Naive B cell (primary cell): ENCODE results near the gene HDAC9. TPM values are rescaled to one million over a fixed set of nuclear protein-coding genes. Genes with fewer than 3 reads are reported as not detected.

Source experiments
- ATAC-seq, 2 donors: fragments of 150-1000 bp; cut with Tn5 transposase; 2 replicates each; pipeline ENCODE4 v1.10.0; 2021; ENCODE audit warnings: low read depth in 2 of 2, mild to moderate bottlenecking in 2 of 2, moderate library complexity in 2 of 2
- DNase-seq: peaks from one replicate; pipeline ENCODE4 v3.0.0; 2022
- H3K27ac Mint-ChIP-seq, 6 donors: one replicate each; pipeline ENCODE4 v1.8.0; 2020 to 2022; ENCODE audit warnings: mild to moderate bottlenecking in 6 of 6, mixed read lengths in 6 of 6, moderate library complexity in 5 of 6, inconsistent platforms in 2 of 6
- H3K27me3 Mint-ChIP-seq, 3 donors: one replicate each; pipeline ENCODE4 v1.8.0; 2021 to 2022; ENCODE audit warnings: mixed read lengths in 3 of 3, mild to moderate bottlenecking in 1 of 3
- H3K36me3 Mint-ChIP-seq, 2 donors: one replicate each; pipeline ENCODE4 v1.8.0; 2020 to 2022; ENCODE audit warnings: mixed read lengths in 2 of 2, inconsistent platforms in 1 of 2, mild to moderate bottlenecking in 1 of 2
- H3K4me1 Mint-ChIP-seq, 3 donors: one replicate each; pipeline ENCODE4 v1.8.0; 2020 to 2022; ENCODE audit warnings: mixed read lengths in 3 of 3, inconsistent platforms in 1 of 3, mild to moderate bottlenecking in 1 of 3, moderate library complexity in 1 of 3
- H3K4me3 Mint-ChIP-seq, 8 donors: one replicate each; pipeline ENCODE4 v1.8.0; 2020 to 2022; ENCODE audit warnings: mild to moderate bottlenecking in 8 of 8, mixed read lengths in 8 of 8, moderate library complexity in 8 of 8, inconsistent platforms in 2 of 8
- H3K9me3 Mint-ChIP-seq, 7 donors: one replicate each; pipeline ENCODE4 v1.8.0; 2020 to 2022; ENCODE audit warnings: mixed read lengths in 7 of 7, mild to moderate bottlenecking in 5 of 7, inconsistent platforms in 2 of 7, moderate library complexity in 1 of 7
- polyA plus RNA-seq, 6 donors: library from polyadenylated mRNA; unstranded; fragments of 300-500 nt; fragmentation: Illumina TruSeq; gene quantifications; one replicate each; pipeline ENCODE4 v1.2.3, GENCODE V29; 2021; ENCODE audit warnings: low read depth in 6 of 6

Gene HDAC9
- polyA plus RNA-seq, 6 donors from 2014 or later: 86.5 to 123 (median 108) TPM

DNA sequence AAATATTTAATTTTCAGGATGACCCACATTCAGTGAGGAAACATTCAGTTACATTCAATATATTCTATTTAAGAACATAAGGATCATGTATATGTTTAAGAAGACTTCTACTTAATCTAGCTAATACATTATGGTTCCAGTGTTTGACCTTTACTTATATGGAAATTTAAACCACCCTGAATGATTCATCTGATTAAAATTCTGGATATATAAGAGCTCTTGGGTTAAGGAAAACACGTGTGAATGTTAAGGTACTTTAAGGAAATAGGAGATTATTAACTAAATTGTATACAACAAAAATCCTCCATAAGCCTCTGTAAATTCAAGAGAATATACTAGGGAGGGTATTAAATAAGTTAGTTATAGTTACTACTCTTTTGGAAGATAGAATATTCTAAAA, 40.9 kb downstream of the HDAC9 start:
- Mint-ChIP-seq H3K9me3 (peaks cover 0 to 2% (median 0%) of the 10 kb centered on the region in 7 donors), H3K27ac (peak overlapping the region in 2 of 6 donors; percentile 23 to 26), H3K4me1 (peaks cover 59 to 79% (median 71%) of the 10 kb centered on the region in 3 donors), H3K36me3 (no peaks in the 10 kb centered on the region), H3K27me3 (no peaks in the 10 kb centered on the region), H3K4me3 (no peak overlapping the region)
- DNase-seq: no peak
- no peak for ATAC-seq

DNA sequence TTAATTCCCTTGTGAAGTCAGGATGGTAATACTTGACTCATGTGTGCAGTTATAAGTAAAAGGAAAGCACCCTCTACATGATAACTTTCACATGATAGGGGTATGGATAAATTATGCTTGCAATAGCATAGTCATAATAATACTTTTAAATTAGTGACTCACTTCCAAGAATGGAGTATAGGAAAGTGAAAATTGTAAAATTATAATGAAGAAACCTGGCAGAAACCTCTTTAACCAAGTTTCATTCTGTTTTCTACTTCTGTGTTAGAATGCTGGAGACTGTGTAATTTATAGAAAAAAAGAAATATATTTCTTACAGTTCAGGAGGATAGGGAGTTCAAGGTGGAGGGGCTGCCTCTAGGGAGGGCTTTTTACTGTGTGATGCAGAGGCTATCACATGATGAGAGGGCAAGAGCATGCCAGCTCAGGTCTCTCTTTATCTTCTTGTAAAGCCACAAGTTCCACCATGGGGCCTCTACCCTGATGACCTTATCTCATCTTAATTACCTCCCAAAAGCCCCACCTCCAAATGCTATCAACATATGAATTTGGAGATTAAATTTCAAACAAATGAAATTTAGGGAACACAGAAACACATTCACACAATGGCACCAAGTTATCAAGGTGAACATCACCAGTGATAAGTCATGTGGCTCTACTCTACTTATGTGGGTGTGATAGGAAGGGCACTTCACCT, 43.2 kb downstream of the HDAC9 start:
- peaks cover 0 to 2% (median 0%) of the 10 kb centered on the region in 7 donors for H3K9me3 Mint-ChIP-seq
- H3K27ac Mint-ChIP-seq: peak overlapping the region in 1 of 6 donors; percentile 39
- peaks cover 52 to 66% (median 56%) of the 10 kb centered on the region in 3 donors for H3K4me1 Mint-ChIP-seq
- no peak for DNase-seq
- no peaks in the 10 kb centered on the region for H3K27me3 Mint-ChIP-seq
- ATAC-seq: no peak
- H3K4me3 Mint-ChIP-seq: peak overlapping the region in 1 of 8 donors; percentile 42
- peaks cover 5 to 8% of the 10 kb centered on the region in 2 donors for H3K36me3 Mint-ChIP-seq

DNA sequence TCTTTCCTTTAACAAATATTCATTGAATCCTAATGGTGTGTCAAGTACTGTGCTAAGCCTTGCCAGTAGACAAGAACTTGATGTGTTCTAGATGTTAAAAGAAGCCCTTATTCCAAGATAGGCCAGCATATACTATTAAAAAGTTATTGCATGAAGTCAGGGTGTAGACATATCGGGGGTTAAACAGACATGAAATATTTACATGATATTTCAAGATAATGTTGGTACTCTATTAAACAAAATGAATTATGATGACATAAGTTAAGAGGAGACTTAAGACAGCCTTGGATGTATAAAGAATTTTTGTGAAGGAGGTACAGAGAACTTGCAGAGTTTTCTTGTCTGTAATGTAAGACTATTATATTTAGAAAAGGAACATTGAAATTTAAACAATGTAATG, 44.8 kb downstream of the HDAC9 start:
- ATAC-seq (no peak), DNase-seq (no peak)
- H3K4me3 Mint-ChIP-seq: no peak overlapping the region
- H3K27me3 Mint-ChIP-seq: no peaks in the 10 kb centered on the region
- peaks cover 0 to 3% (median 0%) of the 10 kb centered on the region in 7 donors for H3K9me3 Mint-ChIP-seq
- H3K27ac Mint-ChIP-seq: no peak overlapping the region
- H3K4me1 Mint-ChIP-seq: peaks cover 48 to 60% (median 50%) of the 10 kb centered on the region in 3 donors
- H3K36me3 Mint-ChIP-seq: peaks cover 19 to 20% of the 10 kb centered on the region in 2 donors

DNA sequence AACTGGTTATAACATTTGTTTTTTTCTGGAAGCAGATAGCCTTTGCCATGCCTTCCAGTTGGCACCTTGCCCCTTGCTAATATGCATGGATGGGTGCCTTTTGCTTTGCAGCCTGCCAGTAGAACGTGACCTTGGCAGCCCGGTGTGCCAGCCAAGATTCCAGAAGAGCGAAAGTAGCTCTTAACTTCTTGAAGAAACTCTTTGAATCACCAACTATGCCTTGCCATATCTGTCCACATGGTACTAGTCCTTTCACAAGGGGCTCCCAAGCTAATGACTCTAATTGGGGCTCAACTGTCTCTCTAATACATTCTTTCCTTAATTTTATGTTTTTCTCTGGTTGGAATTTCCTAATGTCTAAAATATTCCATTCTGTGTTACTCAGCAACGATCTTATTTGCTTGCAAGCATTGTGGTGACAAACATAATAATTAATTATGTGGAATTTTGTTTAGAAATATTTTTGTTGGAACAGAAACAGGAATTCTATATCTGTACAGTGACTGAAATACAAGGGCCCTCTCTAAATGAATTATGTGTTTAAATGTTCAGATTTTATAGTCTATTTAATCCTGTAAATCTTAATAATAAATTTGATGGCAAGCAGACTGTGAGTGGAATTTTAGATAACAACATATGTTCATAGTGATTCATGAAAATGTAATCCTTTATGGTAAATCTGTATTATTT, 45.8 kb downstream of the HDAC9 start:
- Mint-ChIP-seq H3K9me3 (peaks cover 0 to 3% (median 0%) of the 10 kb centered on the region in 7 donors), H3K4me3 (no peak overlapping the region), H3K27ac (no peak overlapping the region), H3K4me1 (peaks cover 42 to 55% (median 44%) of the 10 kb centered on the region in 3 donors), H3K27me3 (no peaks in the 10 kb centered on the region), H3K36me3 (peaks cover 19 to 20% of the 10 kb centered on the region in 2 donors)
- ATAC-seq (no peak), DNase-seq (no peak)

DNA sequence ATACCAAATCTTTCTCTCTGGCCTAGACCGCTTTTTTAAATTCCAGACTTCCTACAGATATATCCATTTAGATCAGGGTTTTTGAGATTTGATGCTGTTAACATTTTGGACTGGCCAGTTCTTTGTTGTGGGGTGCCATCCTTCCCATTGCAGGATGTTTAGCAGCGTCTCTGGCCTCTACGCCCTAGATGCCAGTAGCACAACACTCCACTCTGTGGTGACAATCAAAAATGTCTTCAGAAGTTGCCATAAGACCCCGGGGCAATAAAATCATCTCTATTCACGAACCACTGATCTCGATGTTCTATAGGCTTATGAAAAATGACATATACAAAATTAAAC, 46.3 kb downstream of the HDAC9 start:
- Mint-ChIP-seq H3K36me3 (peaks cover 19 to 20% of the 10 kb centered on the region in 2 donors), H3K4me3 (no peak overlapping the region), H3K9me3 (peaks cover 0 to 3% (median 0%) of the 10 kb centered on the region in 7 donors), H3K27ac (no peak overlapping the region), H3K4me1 (peaks cover 39 to 51% (median 42%) of the 10 kb centered on the region in 3 donors), H3K27me3 (no peaks in the 10 kb centered on the region)
- ATAC-seq (no peak), DNase-seq (no peak)

DNA sequence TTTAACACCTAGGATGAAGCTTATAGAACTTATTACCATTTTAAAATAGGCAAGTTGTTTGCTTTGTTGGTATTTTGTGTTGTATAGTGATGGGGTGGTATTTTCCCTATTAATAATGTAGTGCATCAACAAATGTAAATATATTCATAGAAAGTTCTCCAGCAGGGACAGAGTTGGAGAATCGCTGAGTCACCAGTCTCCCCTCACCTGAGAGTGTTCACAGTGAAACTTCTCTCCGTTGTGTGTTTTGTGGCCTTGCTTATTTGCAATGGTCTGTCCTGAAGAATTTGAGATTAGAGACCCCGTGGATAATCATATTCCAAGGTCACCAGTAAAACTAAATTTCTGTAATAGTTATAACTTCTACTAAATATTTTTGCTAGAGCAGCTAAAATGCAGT, 51.0 kb downstream of the HDAC9 start:
- ATAC-seq: no peak
- peak overlapping the region in 3 of 6 donors; percentile 34 to 52 (median 37) for H3K27ac Mint-ChIP-seq
- peaks cover 26 to 28% of the 10 kb centered on the region in 2 donors for H3K36me3 Mint-ChIP-seq
- no peak for DNase-seq
- peaks cover 43 to 51% (median 51%) of the 10 kb centered on the region in 3 donors for H3K4me1 Mint-ChIP-seq
- H3K27me3 Mint-ChIP-seq: no peaks in the 10 kb centered on the region
- peak overlapping the region in 1 of 8 donors; percentile 7 for H3K4me3 Mint-ChIP-seq
- peaks cover 0 to 3% (median 0%) of the 10 kb centered on the region in 7 donors for H3K9me3 Mint-ChIP-seq

DNA sequence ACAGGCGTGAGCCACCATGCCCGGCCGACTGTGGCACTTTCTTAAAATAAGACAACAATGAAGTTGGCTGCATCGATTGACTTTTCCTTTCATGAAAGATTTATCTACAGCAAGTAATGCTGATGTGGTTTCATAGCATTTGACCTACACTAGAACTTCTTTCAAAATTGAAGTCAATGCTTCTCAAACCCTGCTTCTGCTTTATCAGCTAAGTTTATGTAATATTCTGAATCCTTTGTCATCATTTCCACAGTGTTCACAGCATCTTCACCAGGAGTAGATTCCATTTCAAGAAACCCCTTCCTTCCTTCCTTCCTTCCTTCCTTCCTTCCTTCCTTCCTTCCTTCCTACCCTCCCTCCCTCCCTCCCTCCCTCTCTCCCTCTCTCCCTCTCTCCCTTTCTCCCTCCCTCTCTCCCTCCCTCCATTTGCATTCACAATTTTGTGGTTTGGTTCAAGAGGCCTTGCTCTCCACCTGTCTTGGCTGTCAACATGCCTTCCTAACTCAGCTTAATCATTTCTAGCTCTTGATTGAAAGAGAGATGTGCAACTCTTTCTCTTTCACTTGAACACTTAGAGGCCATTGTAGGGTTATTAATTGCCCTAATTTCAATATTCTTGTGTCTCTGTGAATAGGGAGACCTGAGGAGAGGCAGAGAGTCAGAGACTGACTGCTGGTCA, 52.1 kb downstream of the HDAC9 start:
- no peak for ATAC-seq
- H3K9me3 Mint-ChIP-seq: peaks cover 0 to 3% (median 0%) of the 10 kb centered on the region in 7 donors
- peak overlapping the region in 5 of 6 donors; percentile 22 to 84 (median 72) for H3K27ac Mint-ChIP-seq

DNA sequence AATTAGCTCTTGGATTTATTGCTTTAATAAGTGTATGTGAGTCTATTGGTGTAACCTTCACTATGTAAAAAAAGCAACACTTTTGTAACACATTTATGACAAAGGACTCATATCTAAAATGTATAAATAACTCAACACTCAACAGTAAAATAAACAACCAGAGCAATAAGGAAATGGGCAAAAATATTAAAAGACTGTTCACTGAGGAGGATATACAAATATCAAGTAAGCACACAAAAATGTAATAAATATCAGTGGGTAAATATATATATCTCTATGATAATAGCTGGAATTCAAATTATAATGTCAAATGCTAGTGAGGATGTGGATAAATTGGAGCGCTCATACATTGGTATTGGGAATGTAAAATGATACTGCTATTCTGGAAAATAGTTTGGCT, 53.0 kb downstream of the HDAC9 start:
- no peak for ATAC-seq
- no peak overlapping the region for H3K4me3 Mint-ChIP-seq
- no peak for DNase-seq
- peak overlapping the region in 5 of 6 donors; percentile 22 to 84 (median 78) for H3K27ac Mint-ChIP-seq
- H3K4me1 Mint-ChIP-seq: peaks cover 45 to 61% (median 58%) of the 10 kb centered on the region in 3 donors
- H3K9me3 Mint-ChIP-seq: peaks cover 0 to 3% (median 0%) of the 10 kb centered on the region in 7 donors
- H3K36me3 Mint-ChIP-seq: peaks cover 21% of the 10 kb centered on the region in 2 donors
- H3K27me3 Mint-ChIP-seq: no peaks in the 10 kb centered on the region

More for the DNA sequence above, 52.1 kb downstream of the HDAC9 start:
- Mint-ChIP-seq H3K27me3 (no peaks in the 10 kb centered on the region), H3K36me3 (peaks cover 26 to 28% of the 10 kb centered on the region in 2 donors), H3K4me3 (peak overlapping the region in 1 of 8 donors; percentile 8), H3K4me1 (peaks cover 44 to 60% (median 56%) of the 10 kb centered on the region in 3 donors)
- no peak for DNase-seq

DNA sequence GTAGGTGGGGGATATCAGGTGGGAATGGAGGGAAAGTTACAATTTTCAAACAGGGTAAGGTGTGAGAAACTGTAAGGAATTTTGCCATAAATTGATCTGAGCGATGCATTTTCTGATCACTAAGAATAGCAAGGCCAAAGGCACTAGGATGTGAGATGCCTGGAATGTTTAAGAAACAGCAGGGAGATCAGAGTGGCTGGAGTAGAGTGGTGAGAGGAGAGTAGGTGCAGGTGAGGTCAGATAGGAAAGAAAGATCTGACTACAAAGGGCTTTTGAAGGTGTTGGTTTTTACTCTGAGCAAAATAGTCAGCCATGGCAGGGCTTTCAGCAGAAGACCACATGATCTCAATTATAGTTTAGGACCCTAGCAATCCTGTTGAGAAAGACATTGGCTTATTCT, 55.0 kb downstream of the HDAC9 start:
- Mint-ChIP-seq H3K4me1 (peaks cover 47 to 61% (median 58%) of the 10 kb centered on the region in 3 donors), H3K27me3 (no peaks in the 10 kb centered on the region), H3K36me3 (peaks cover 11 to 16% of the 10 kb centered on the region in 2 donors), H3K4me3 (peak overlapping the region in 1 of 8 donors; percentile 45), H3K9me3 (peaks cover 0 to 2% (median 0%) of the 10 kb centered on the region in 7 donors), H3K27ac (peak overlapping the region; percentile 3 to 54 (median 26))
- no peak for ATAC-seq
- no peak for DNase-seq

DNA sequence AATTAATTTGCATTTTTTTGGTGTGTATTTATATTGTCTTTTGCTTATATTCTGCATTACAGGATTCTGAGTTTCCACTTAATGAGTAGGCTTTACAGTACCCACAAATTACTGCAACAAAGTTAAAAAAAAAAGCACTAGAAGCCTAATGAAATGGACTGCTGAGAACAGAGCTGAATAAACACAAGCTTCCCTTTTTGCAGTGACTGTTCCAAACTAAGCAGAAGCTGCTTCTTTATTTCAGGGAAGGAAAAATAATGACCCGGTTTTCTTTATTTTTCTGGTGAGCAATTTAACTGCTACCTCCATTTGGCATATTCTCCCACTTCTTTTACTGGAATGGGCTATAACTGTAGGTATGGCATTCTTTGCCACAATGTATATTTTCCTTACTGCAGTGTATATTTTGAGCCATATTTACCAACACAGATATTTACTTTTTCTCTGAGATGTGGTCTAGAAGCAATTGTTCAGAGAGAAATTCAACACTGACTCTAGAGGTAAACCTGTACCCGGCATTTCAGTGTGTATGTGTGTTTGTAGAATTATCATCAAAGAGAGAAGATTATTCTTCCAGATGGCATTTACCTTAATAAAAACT, 56.9 kb downstream of the HDAC9 start:
- peaks cover 47 to 61% (median 53%) of the 10 kb centered on the region in 3 donors for H3K4me1 Mint-ChIP-seq
- no peaks in the 10 kb centered on the region for H3K27me3 Mint-ChIP-seq
- H3K4me3 Mint-ChIP-seq: peak overlapping the region in 6 of 8 donors; percentile 4 to 77 (median 64)
- H3K9me3 Mint-ChIP-seq: peaks cover 0 to 2% (median 0%) of the 10 kb centered on the region in 7 donors
- ATAC-seq (peak; percentile 60 to 69), DNase-seq (no peak)
- peak overlapping the region in 5 of 6 donors; percentile 30 to 84 (median 67) for H3K27ac Mint-ChIP-seq
- H3K36me3 Mint-ChIP-seq: peaks cover 11 to 16% of the 10 kb centered on the region in 2 donors

DNA sequence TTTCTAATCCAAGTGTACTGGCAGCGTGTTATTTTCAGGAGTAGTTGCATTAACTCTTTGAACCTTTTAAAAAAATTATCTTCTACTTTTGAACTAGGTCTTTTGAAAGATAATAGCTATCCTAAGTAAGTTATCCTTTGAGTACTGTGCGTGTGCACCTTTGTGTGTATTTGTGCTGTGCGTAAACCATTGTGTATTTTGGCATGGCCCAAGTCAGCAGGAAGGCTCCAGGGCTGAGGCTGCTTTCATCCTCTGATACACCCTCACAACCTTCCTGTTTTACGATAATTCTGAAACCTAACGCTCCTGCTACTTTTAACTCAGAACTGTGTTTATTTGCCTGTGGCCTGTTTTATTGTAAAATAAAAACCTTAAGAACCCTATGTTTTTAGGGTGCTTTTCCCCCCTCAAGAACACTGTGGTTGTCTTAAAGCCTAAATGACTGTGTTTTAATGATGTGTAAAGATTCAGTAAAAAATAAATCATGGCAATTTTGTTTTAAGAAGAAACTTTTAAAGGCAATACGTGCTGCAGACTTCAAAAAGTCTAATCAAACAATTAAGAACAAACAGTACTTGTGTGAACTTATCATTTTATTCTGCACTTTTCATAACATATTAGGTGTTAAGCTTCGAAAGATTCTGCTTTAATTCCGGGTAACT, 57.5 kb downstream of the HDAC9 start:
- H3K27me3 Mint-ChIP-seq: no peaks in the 10 kb centered on the region
- H3K4me3 Mint-ChIP-seq: peak overlapping the region in 7 of 8 donors; percentile 46 to 77 (median 65)
- H3K27ac Mint-ChIP-seq: peak overlapping the region; percentile 33 to 84 (median 62)

DNA sequence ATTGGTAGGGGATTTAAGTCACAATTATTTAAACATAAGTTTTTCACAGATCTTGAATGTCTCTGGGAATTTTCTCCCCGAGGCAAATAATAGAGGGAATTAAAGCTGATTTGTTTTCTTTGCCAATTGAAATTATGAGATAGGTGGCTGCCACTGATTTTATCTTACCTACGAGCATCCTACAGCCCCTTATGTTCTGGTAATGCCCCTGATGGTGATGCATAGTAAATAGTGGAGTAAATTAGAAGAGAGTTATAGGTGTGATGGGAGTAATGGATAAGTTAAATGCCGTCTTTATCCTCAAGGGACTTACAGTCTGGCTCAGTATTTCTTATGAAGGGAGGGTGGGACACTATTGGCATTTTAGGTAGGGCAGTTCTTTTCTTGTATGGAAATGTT, 58.1 kb downstream of the HDAC9 start:
- H3K4me3 Mint-ChIP-seq: peak overlapping the region in 2 of 8 donors; percentile 63 to 65
- no peaks in the 10 kb centered on the region for H3K27me3 Mint-ChIP-seq
- DNase-seq (no peak), ATAC-seq (no peak)
- peaks cover 5 to 9% of the 10 kb centered on the region in 2 donors for H3K36me3 Mint-ChIP-seq
- peaks cover 49 to 54% (median 51%) of the 10 kb centered on the region in 3 donors for H3K4me1 Mint-ChIP-seq
- no peaks in the 10 kb centered on the region for H3K9me3 Mint-ChIP-seq
- peak overlapping the region; percentile 9 to 84 (median 70) for H3K27ac Mint-ChIP-seq

More for the DNA sequence above, 57.5 kb downstream of the HDAC9 start:
- H3K36me3 Mint-ChIP-seq: peaks cover 10 to 11% of the 10 kb centered on the region in 2 donors
- peaks cover 44 to 55% (median 46%) of the 10 kb centered on the region in 3 donors for H3K4me1 Mint-ChIP-seq
- DNase-seq (no peak), ATAC-seq (peak; percentile 70 to 74)
- peaks cover 0 to 2% (median 0%) of the 10 kb centered on the region in 7 donors for H3K9me3 Mint-ChIP-seq
